KBM-7 (cell line): ENCODE measurements around the gene NT5C2.

ENCODE experiments used
- DNase-seq: peaks from one replicate; pipeline ENCODE4 v3.0.0-alpha.2; 2015
- in situ Hi-C: fragments of 300-500 bp; cut with MboI; formaldehyde crosslinking; loops from 2 replicates; pipeline ENCODE4 v1.14.3; 2020; ENCODE audit warnings: low sequenced_read_pairs, low pct_unique_long_range_greater_than_20kb, mixed read lengths

Gene NT5C2

DNA sequence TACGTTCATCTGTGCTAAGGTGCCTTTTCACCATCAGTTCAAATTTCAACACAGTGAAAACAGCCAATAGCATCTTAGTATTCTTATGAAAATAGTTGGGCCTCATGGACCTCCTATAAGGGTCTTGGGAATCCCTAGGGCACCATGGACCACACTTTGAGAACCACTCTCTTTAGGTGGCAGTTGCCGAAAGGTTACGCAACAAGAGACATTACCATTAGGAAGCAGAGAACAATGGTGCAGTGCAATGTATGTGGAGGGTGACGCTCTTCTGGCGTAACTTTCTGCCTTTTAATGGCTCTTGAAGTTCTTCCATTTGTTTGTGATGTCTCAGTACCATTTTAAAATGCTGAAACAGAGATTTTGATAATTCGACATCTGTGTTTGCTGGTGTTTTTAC is 143.8 kb downstream of the NT5C2 start:
- in situ Hi-C loops = no loop called here
- DNase-seq = no peak

DNA sequence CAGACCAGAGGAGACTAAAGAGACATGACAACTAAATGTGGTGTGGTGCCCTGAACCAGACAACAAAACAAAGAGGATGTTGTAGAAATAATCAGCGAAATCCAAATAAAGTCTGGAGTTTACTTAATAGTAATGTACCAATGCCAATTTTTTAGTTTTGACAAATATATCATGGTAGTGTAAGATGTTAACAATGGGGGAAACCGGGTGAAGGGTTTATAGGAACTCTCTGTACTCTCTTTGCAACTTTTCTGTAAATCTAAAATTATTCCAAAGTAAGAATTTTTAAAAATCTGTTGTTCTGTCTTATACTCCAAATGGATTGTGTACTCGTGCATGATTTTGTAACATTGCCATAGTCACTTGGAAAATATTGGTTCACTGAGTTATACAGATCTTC is 145.7 kb downstream of the NT5C2 start:
- in situ Hi-C loops = no loop called here

DNA sequence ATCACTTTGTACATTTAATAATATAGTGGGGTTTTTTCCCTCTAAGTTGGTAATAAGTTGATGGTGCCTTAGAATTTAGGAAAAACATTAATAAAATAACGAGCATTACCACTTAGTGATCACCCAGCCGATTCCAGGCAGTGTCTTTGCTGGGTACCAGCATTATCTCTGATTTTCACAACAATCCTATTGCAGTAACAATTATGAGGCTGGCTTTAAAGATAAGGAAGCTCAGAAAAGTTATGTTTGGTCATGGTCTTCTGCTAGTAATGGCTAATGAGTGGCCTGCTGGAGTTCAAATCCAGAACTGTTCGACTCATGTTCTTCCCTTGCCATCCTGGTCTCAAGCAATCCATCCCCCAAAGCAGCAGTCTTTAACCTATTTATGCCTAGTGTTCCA is 147.1 kb downstream of the NT5C2 start:
- in situ Hi-C loops = no loop called here
- no peak for DNase-seq

More for the DNA sequence above, 145.7 kb downstream of the NT5C2 start:
- DNase-seq = no peak

DNA sequence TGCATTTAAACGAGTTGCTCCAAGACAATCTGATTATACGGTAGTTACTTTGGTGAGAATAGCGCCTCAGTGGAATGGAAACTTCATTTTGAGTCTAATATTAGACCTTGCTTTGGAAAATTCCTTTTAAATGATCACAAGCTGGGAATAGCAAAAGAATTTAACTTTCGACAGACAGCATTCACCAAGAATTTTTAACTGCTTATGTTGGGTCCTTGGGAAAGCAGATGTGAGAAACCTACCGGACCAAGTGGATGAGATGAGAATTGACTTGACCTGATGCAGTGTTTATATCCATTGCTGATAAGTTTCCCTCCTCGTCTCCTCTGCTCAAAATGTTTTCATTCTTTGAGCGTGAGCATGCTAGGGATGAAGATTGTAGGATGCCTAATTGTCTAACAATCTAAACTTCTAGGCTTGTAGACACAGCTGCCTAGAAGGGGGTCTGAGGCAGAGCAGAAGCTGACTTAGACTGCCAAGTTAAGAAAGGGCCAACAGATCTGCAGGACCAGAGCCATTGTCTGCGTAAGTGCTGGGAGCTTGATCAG is 148.1 kb downstream of the NT5C2 start:
- no peak for DNase-seq
- in situ Hi-C loops = no loop called here

DNA sequence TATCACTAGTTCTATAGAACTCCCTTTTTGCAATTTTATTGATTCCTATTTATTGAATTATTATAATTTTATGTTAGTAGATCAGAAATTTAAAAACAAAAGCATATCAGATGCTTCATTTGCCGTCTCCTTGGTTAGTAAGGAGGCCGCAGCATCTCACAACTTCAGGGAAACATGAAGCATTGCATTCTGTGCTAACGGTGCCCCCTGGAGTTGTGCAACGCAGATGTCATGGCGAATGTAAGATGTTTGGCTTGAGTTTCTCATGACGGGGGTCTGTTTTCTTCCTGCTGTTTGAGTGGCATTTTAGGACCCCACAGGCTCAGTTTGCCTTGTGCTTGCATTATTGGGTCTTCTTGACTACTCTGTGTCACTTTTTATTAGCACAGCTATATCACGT is 150.2 kb downstream of the NT5C2 start:
- no peak for DNase-seq
- in situ Hi-C loops = no loop called here

DNA sequence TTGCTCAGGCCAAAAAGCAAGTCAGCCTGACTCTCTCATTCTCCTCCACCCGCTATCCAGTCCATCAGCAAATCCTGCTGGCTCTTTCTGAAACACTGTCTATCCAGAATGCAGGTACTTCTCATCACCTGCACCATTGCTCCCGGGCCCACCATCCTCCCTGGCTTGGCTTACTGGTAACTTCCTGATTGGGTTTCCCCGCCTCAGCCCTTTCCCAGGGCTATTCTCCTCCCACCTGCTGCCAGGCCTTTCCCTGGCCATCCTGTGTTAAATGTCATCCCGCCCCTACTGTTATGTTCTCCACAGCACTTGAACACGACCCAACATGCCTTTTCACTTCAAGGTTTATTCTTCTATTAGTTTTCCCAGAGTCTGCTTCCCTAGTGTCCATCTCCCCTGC is 150.9 kb downstream of the NT5C2 start:
- DNase-seq = no peak
- in situ Hi-C loops = no loop called here

DNA sequence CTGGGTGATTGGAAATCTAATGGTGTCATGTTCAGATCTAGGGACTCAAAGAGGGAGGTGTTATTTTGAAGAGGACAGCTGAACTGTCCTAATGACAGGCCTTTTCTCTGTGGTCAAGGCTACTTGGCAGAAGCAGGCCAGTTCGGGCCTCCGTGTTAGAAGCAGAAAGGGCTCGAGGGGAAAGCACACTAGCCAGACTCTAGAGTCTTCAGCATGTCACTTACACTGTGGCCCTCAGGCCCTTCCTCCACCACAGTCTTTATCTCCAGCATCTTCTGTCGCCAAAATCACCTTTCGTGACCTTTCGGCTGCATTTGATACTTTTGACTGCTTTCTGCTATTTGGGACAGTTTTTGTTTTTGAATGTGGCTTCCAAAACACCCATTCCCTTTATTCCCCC is 151.7 kb downstream of the NT5C2 start:
- in situ Hi-C loops = no loop called here
- no peak for DNase-seq

DNA sequence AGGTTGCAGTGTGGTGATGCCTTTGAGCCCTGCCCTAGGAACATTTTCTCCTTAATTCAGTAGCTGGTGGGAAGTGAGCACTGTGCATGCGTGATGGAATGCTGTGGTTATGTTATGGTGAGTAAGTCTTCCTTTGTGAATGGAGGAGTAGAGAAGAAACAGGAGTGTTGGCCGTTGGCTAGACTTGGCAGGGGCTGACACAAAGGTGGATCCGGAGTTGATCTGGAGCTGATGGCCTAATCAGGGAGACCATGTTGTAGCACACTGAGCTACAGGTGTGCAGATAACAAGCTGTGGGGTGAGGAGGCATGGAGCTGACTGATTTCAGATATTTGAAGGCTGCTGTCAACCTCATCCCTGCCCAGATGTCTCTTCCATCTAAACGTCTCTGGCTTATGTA is 152.7 kb downstream of the NT5C2 start:
- in situ Hi-C loops = no loop called here
- DNase-seq = no peak

DNA sequence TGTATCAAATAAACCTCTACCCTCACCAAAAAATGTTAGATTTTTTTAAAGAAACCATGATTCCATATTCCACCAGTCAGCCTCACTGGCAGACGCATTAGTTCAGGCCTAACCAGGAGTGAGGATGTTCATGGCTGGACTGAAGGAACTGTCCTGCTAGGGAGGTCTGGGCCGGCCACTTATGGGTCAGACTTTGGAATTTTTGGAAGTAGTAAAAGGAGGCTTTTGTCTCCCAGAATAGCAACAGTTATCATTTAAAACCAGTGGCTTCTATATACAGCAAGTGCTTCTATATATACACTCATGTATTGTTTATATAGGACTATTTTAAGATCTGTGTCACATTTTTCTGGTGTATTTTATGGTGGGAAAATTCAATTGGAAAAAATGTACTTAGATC is 154.5 kb downstream of the NT5C2 start:
- no peak for DNase-seq
- in situ Hi-C loops = no loop called here
